GM12874 (cell line): ENCODE data around the gene ISOC1.

ENCODE experiments used
- CTCF ChIP-seq: IDR thresholded peaks from 2 replicates; pipeline ENCODE4 v1.5.1; 2011; ENCODE audit warnings: low read depth, mild to moderate bottlenecking, control low read depth, low read length, moderate library complexity; ENCODE audit not compliant: insufficient read depth

The ISOC1 gene

GRCh38 chr5:129137637-129138036 is 43.1 kb downstream of the ISOC1 start:
- no peak for TF ChIP-seq CTCF

GRCh38 chr5:129141078-129141477 is 46.5 kb downstream of the ISOC1 start:
- no peak for TF ChIP-seq CTCF

- no peak for TF ChIP-seq CTCF
Observed at GRCh38 chr5:129141696-129142095, 47.1 kb downstream of the ISOC1 start.

- TF ChIP-seq CTCF: no peak
Observed at GRCh38 chr5:129155876-129156275, 61.3 kb downstream of the ISOC1 start.

- no peak for TF ChIP-seq CTCF
Observed at GRCh38 chr5:129161830-129162229, 67.3 kb downstream of the ISOC1 start.
